Measurements from ENCODE around the gene C17orf75.

- TF ChIP-seq POLR2A (IDR thresholded peaks at IDR 0.05; ENCODE audit: low read depth, low read length) (no peak), SPI1 (IDR thresholded peaks at IDR 0.05; ENCODE audit: low read depth, low read length) (no peak), PAX5 (IDR thresholded peaks at IDR 0.05; ENCODE audit: insufficient read depth, low read length, severe bottlenecking) (no peak), POLR2AphosphoS5 (IDR thresholded peaks at IDR 0.05; ENCODE audit: low read depth, low read length) (no peak)
Observed at GRCh38 chr17:32307658-32308057, 34.3 kb downstream of the C17orf75 start.

Measured in GM12891 (cell line).